ENCODE results near the gene ADAM15.

DNA sequence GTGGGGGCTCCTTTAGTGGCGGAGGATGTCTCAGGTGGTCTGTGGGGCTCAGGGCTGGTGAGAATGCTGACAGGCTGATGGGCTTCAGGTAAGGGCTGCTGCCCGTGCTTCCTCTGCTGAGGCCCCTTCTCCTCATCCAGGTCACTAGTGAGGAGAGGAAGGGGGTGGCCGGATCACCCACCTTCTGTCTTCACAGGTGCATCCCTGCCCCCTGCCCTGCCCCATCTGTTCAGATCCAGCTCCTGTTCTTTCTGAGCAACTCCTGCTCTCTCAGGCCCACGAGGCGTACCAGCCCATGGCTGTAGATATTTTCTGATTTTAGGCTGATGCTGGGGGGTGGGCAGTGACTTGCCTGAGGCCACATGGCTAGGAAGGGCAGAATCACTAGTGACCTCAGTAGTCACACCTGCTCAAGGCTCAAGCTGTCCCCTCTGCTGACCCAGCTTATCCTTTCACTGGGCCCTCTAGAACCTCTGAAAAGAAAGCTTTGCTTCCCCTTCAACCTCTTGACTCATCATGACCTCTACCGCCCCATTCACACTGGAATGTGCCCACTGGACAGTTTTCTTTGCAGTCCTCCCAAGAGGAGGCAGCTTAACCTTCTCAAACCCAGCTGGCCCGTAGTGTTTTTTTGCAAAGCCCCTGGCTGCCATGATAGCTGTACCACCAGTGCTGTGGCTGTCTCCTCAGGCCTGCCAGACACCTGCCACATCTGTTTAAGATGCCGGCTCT lies 32.3 kb upstream of the ADAM15 start:
- TF ChIP-seq, protein P1, sequence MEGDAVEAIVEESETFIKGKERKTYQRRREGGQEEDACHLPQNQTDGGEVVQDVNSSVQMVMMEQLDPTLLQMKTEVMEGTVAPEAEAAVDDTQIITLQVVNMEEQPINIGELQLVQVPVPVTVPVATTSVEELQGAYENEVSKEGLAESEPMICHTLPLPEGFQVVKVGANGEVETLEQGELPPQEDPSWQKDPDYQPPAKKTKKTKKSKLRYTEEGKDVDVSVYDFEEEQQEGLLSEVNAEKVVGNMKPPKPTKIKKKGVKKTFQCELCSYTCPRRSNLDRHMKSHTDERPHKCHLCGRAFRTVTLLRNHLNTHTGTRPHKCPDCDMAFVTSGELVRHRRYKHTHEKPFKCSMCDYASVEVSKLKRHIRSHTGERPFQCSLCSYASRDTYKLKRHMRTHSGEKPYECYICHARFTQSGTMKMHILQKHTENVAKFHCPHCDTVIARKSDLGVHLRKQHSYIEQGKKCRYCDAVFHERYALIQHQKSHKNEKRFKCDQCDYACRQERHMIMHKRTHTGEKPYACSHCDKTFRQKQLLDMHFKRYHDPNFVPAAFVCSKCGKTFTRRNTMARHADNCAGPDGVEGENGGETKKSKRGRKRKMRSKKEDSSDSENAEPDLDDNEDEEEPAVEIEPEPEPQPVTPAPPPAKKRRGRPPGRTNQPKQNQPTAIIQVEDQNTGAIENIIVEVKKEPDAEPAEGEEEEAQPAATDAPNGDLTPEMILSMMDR (IDR thresholded peaks at IDR 0.05) = no peak
- TF ChIP-seq POLR2A (IDR thresholded peaks at IDR 0.05) = no peak
- TF ChIP-seq EP300 (IDR thresholded peaks at IDR 0.05; ENCODE audit: low read depth) = no peak
